SK-N-SH (cell line): ENCODE data around the gene CCDC81. TPM values are rescaled to one million over a fixed set of nuclear protein-coding genes. Genes with fewer than 3 reads are reported as not detected.

Experiments used
- CTCF ChIA-PET: fragments of 300-600, 350-600 bp; formaldehyde crosslinking; extraction: SDS; loops from one replicate; lab custom pipeline; 2021; lab: Yijun Ruan, JAX
- POLR2A ChIA-PET: fragments of 350-600 bp; sonication (Branson Sonifier 250); formaldehyde crosslinking; extraction: SDS; loops from one replicate; lab custom pipeline; 2020; ENCODE audit warnings: antibody characterized with exemption, inconsistent platforms; lab: Yijun Ruan, JAX
- DNase-seq: peaks from one replicate; pipeline ENCODE4 v3.0.0; 2012
- H2AFZ ChIP-seq: fragments of 200-600 bp; sonication (generic); 2 replicates; pipeline ENCODE4 v1.8.1; 2016; ENCODE audit warnings: antibody characterized with exemption, mild to moderate bottlenecking, low read depth
- H3F3A ChIP-seq: fragments of 200-600 bp; sonication (generic); replicated peaks from 2 replicates; pipeline ENCODE3; 2016; ENCODE audit warnings: antibody characterized with exemption, mild to moderate bottlenecking; ENCODE audit not compliant: insufficient read depth
- H3K27ac ChIP-seq, 2 experiments: fragments of 200-500 bp in 1 of 2; fragments of 200-600 bp in 1 of 2; sonication (Bioruptor generic) in 1 of 2; sonication (generic), shearing (Covaris generic) in 1 of 2; 2 replicates each; pipeline versions ENCODE4 v1.5.1 to v1.6.1; 2014 to 2016; ENCODE audit warnings: low read depth in 2 of 2, inconsistent platforms in 1 of 2, low read length in 1 of 2, mild to moderate bottlenecking in 1 of 2, mixed read lengths in 1 of 2
- H3K27me3 ChIP-seq: fragments of 200-600 bp; sonication (generic), shearing (Covaris generic); 2 replicates; pipeline ENCODE4 v1.6.1; 2016; ENCODE audit warnings: mixed run types; ENCODE audit not compliant: insufficient read depth
- H3K36me3 ChIP-seq, 2 experiments: fragments of 200-500 bp in 1 of 2; fragments of 200-600 bp in 1 of 2; sonication (Bioruptor generic) in 1 of 2; sonication (generic) in 1 of 2; replicated peaks in 1 of 2; 2 replicates each; pipeline versions ENCODE3 to v1.5.1; 2014 to 2016; ENCODE audit warnings: low read length in 1 of 2, mild to moderate bottlenecking in 1 of 2; ENCODE audit not compliant: insufficient read depth in 2 of 2, control insufficient read depth in 1 of 2
- H3K4me1 ChIP-seq, 2 experiments: fragments of 200-500 bp in 1 of 2; fragments of 200-600 bp in 1 of 2; sonication (Bioruptor generic) in 1 of 2; sonication (generic), shearing (Covaris generic) in 1 of 2; 2 replicates each; pipeline versions ENCODE4 v1.5.1 to v1.6.1; 2014 to 2016; ENCODE audit warnings: low read depth in 1 of 2, low read length in 1 of 2, mixed run types in 1 of 2; ENCODE audit not compliant: insufficient read depth in 2 of 2, control insufficient read depth in 1 of 2
- H3K4me2 ChIP-seq: fragments of 200-600 bp; sonication (generic), shearing (Covaris generic); 2 replicates; pipeline ENCODE4 v1.6.1; 2017; ENCODE audit warnings: mixed run types
- H3K4me3 ChIP-seq, 2 experiments: fragments of 200-500 bp in 1 of 2; fragments of 200-600 bp in 1 of 2; sonication (Bioruptor generic) in 1 of 2; sonication (generic), shearing (Covaris generic) in 1 of 2; 2 replicates each; pipeline versions ENCODE4 v1.5.1 to v1.8.1; 2014 to 2016; ENCODE audit warnings: low read depth in 2 of 2, inconsistent platforms in 1 of 2, low read length in 1 of 2, mild to moderate bottlenecking in 1 of 2, mixed read lengths in 1 of 2, moderate library complexity in 1 of 2
- H3K79me2 ChIP-seq: fragments of 200-600 bp; sonication (generic); 2 replicates; pipeline ENCODE4 v1.8.1; 2017; ENCODE audit warnings: mild to moderate bottlenecking; ENCODE audit not compliant: insufficient read depth
- H3K9ac ChIP-seq: fragments of 200-600 bp; sonication (generic); 2 replicates; pipeline ENCODE4 v1.6.1; 2017; ENCODE audit warnings: mixed run types
- H3K9me2 ChIP-seq: fragments of 200-600 bp; sonication (generic); 2 replicates; pipeline ENCODE4 v1.6.1; 2017; ENCODE audit warnings: mixed run types
- H3K9me3 ChIP-seq: fragments of 200-600 bp; sonication (generic); 2 replicates; pipeline ENCODE4 v1.6.1; 2017; ENCODE audit warnings: mixed run types, mild to moderate bottlenecking, moderate library complexity
- H4K20me1 ChIP-seq: fragments of 200-600 bp; sonication (generic); 2 replicates; pipeline ENCODE4 v1.6.1; 2017; ENCODE audit warnings: mild to moderate bottlenecking, mixed run types; ENCODE audit not compliant: insufficient read depth
- CHD2 ChIP-seq: fragments of 150-350 bp; IDR thresholded peaks from 2 replicates; pipeline ENCODE4 v1.6.1; 2018; ENCODE audit warnings: low read length; ENCODE audit not compliant: partially characterized antibody
- EP300 ChIP-seq, 2 experiments: IDR thresholded peaks; 2 replicates each; pipeline versions ENCODE4 v1.4.0 to v1.6.1; 2012; ENCODE audit warnings: borderline replicate concordance in 1 of 2, low read depth in 1 of 2, low read length in 1 of 2
- EZH2phosphoT487 ChIP-seq: fragments of 200-600 bp; sonication (generic); IDR thresholded peaks from 2 replicates; pipeline ENCODE4 v1.6.1; 2017; ENCODE audit warnings: low read depth, mixed run types, mild to moderate bottlenecking, antibody characterized with exemption, moderate library complexity, borderline replicate concordance
- FOSL2 ChIP-seq: IDR thresholded peaks from 2 replicates; pipeline ENCODE4 v1.4.0; 2012; ENCODE audit warnings: low read depth, mild to moderate bottlenecking, moderate library complexity, borderline replicate concordance
- FOXM1 ChIP-seq: IDR thresholded peaks from 2 replicates; pipeline ENCODE4 v1.4.0; 2012; ENCODE audit warnings: low read depth, mild to moderate bottlenecking
- GABPA ChIP-seq: IDR thresholded peaks from 2 replicates; pipeline ENCODE4 v1.4.0; 2012; ENCODE audit warnings: low read depth, mild to moderate bottlenecking
- MXI1 ChIP-seq: IDR thresholded peaks from 2 replicates; pipeline ENCODE4 v1.6.1; 2012; ENCODE audit warnings: mild to moderate bottlenecking, low read depth, low read length, improper control_type of control experiment
- NFIC ChIP-seq: IDR thresholded peaks from 2 replicates; pipeline ENCODE4 v1.4.0; 2012; ENCODE audit warnings: borderline replicate concordance
- POLR2AphosphoS5 ChIP-seq: IDR thresholded peaks from 2 replicates; pipeline ENCODE4 v1.6.1; 2012; ENCODE audit warnings: low read depth, low read length
- SMC3 ChIP-seq: IDR thresholded peaks from 2 replicates; pipeline ENCODE4 v1.6.1; 2012; ENCODE audit warnings: low read depth, low read length, improper control_type of control experiment
- TAF1 ChIP-seq: IDR thresholded peaks from 2 replicates; pipeline ENCODE4 v1.6.1; 2012; ENCODE audit warnings: low read depth, mild to moderate bottlenecking, low read length, moderate library complexity, borderline replicate concordance
- TCF12 ChIP-seq: IDR thresholded peaks from 2 replicates; pipeline ENCODE4 v1.4.0; 2012
- TEAD4 ChIP-seq: IDR thresholded peaks from 2 replicates; pipeline ENCODE4 v1.4.0; 2012; ENCODE audit warnings: mild to moderate bottlenecking, borderline replicate concordance; ENCODE audit not compliant: insufficient read depth
- YY1 ChIP-seq: IDR thresholded peaks from 2 replicates; pipeline ENCODE4 v1.4.0; 2012; ENCODE audit warnings: low read depth, mild to moderate bottlenecking
- WGBS: methylation state at CpG from one replicate; pipeline ENCODE4 v1.1.6; 2017; ENCODE audit warnings: low lambda C conversion rate; 5-methylcytosine and 5-hydroxymethylcytosine counted together
- polyA plus RNA-seq, 3 experiments: library from polyadenylated mRNA; depleted of rRNA; stranded (reverse); fragments of >200 nt; gene quantifications; 2 replicates each; pipeline ENCODE4 v1.2.3, GENCODE V29; 2012
- TF ChIP-seq, protein P1 (sequence below): IDR thresholded peaks from 2 replicates; pipeline ENCODE4 v1.4.0; 2012; ENCODE audit warnings: low read depth, borderline replicate concordance
- TF ChIP-seq, protein P2 (sequence below): fragments of 200-600 bp; sonication (generic); IDR thresholded peaks from 2 replicates; pipeline ENCODE4 v1.6.1; 2017; ENCODE audit warnings: antibody characterized with exemption, mild to moderate bottlenecking, moderate library complexity
- TF ChIP-seq, protein P3 (sequence below): fragments of 150-350 bp; IDR thresholded peaks from 2 replicates; pipeline ENCODE4 v1.6.1; 2017; ENCODE audit warnings: antibody characterized with exemption, low read length, low read depth, borderline replicate concordance
- TF ChIP-seq, protein P4 (sequence below): fragments of 150-350 bp; IDR thresholded peaks from 2 replicates; pipeline ENCODE4 v1.6.1; 2016; ENCODE audit warnings: mild to moderate bottlenecking, low read depth, low read length
- TF ChIP-seq, protein P5 (sequence below): IDR thresholded peaks from 2 replicates; pipeline ENCODE4 v1.4.0; 2012; ENCODE audit warnings: low read depth, borderline replicate concordance

Gene CCDC81
- polyA plus RNA-seq, 1 of the 3 experiments (the other 2 are of a cell fraction) = 0.49 TPM

GRCh38 chr11:86459682-86460460 is 85.2 kb downstream of the CCDC81 start (continued):
- TF ChIP-seq GABPA (no peak), YY1 (peak; percentile 12; the same call in 1 of the 2 replicates)
- TF ChIP-seq, protein P1, sequence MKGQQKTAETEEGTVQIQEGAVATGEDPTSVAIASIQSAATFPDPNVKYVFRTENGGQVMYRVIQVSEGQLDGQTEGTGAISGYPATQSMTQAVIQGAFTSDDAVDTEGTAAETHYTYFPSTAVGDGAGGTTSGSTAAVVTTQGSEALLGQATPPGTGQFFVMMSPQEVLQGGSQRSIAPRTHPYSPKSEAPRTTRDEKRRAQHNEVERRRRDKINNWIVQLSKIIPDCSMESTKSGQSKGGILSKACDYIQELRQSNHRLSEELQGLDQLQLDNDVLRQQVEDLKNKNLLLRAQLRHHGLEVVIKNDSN = 0 out of 2 replicates have a peak, but pooled peaks have one; percentile 16
- TF ChIP-seq, protein P2, sequence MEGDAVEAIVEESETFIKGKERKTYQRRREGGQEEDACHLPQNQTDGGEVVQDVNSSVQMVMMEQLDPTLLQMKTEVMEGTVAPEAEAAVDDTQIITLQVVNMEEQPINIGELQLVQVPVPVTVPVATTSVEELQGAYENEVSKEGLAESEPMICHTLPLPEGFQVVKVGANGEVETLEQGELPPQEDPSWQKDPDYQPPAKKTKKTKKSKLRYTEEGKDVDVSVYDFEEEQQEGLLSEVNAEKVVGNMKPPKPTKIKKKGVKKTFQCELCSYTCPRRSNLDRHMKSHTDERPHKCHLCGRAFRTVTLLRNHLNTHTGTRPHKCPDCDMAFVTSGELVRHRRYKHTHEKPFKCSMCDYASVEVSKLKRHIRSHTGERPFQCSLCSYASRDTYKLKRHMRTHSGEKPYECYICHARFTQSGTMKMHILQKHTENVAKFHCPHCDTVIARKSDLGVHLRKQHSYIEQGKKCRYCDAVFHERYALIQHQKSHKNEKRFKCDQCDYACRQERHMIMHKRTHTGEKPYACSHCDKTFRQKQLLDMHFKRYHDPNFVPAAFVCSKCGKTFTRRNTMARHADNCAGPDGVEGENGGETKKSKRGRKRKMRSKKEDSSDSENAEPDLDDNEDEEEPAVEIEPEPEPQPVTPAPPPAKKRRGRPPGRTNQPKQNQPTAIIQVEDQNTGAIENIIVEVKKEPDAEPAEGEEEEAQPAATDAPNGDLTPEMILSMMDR = no peak

- H3K4me1 ChIP-seq = peaks cover 2 to 21% of the 10 kb centered on the region in 2 experiments; a peak in 3 of 4 replicates
- H3K4me3 ChIP-seq = no peak overlapping the region
- no peaks in the 10 kb centered on the region for H3K79me2 ChIP-seq
- peak overlapping the region; percentile 43; the same call in 1 of the 2 replicates for H3K4me2 ChIP-seq
- no peaks in the 10 kb centered on the region for H4K20me1 ChIP-seq
- H3F3A ChIP-seq = peaks cover 7% of the 10 kb centered on the region
- POLR2A ChIA-PET = no interaction called here
- H2AFZ ChIP-seq = no peak overlapping the region
- DNase-seq = no peak
- CTCF ChIA-PET = interaction anchor here (1.1 kb wide), 2 partner anchors 11 to 148 kb away, joined by 3 read pairs; no protein-coding TSS in a partner anchor
- no peaks in the 10 kb centered on the region for H3K9me2 ChIP-seq
- no peaks in the 10 kb centered on the region for H3K36me3 ChIP-seq
- TF ChIP-seq TAF1 (no peak), POLR2AphosphoS5 (no peak), CHD2 (no peak), MXI1 (no peak), TCF12 (no peak), TEAD4 (no peak), SMC3 (no peak), EZH2phosphoT487 (no peak), GABPA (no peak), EP300 (IDR thresholded peaks at IDR 0.05; ENCODE audit: borderline replicate concordance in 1 of 2, low read depth in 1 of 2, low read length in 1 of 2) (no peak), NFIC (no peak), FOXM1 (no peak), FOSL2 (no peak)
- TF ChIP-seq, protein P3, sequence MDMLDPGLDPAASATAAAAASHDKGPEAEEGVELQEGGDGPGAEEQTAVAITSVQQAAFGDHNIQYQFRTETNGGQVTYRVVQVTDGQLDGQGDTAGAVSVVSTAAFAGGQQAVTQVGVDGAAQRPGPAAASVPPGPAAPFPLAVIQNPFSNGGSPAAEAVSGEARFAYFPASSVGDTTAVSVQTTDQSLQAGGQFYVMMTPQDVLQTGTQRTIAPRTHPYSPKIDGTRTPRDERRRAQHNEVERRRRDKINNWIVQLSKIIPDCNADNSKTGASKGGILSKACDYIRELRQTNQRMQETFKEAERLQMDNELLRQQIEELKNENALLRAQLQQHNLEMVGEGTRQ = no peak
- TF ChIP-seq, protein P4, sequence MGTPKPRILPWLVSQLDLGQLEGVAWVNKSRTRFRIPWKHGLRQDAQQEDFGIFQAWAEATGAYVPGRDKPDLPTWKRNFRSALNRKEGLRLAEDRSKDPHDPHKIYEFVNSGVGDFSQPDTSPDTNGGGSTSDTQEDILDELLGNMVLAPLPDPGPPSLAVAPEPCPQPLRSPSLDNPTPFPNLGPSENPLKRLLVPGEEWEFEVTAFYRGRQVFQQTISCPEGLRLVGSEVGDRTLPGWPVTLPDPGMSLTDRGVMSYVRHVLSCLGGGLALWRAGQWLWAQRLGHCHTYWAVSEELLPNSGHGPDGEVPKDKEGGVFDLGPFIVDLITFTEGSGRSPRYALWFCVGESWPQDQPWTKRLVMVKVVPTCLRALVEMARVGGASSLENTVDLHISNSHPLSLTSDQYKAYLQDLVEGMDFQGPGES = no peak
- TF ChIP-seq, protein P5, sequence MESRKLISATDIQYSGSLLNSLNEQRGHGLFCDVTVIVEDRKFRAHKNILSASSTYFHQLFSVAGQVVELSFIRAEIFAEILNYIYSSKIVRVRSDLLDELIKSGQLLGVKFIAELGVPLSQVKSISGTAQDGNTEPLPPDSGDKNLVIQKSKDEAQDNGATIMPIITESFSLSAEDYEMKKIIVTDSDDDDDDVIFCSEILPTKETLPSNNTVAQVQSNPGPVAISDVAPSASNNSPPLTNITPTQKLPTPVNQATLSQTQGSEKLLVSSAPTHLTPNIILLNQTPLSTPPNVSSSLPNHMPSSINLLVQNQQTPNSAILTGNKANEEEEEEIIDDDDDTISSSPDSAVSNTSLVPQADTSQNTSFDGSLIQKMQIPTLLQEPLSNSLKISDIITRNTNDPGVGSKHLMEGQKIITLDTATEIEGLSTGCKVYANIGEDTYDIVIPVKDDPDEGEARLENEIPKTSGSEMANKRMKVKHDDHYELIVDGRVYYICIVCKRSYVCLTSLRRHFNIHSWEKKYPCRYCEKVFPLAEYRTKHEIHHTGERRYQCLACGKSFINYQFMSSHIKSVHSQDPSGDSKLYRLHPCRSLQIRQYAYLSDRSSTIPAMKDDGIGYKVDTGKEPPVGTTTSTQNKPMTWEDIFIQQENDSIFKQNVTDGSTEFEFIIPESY = no peak
- 91% methylated on average over 9 of the region's 9 CpGs for WGBS
- H3K27ac ChIP-seq = peak overlapping the region; percentile 34 to 87; a peak in 3 of 4 replicates
- no peaks in the 10 kb centered on the region for H3K27me3 ChIP-seq
- no peaks in the 10 kb centered on the region for H3K9me3 ChIP-seq
- peak overlapping the region; percentile 42; the same call in 1 of the 2 replicates for H3K9ac ChIP-seq
These were observed 86.0 kb downstream of the CCDC81 start for GRCh38 chr11:86460461-86461385.
